Smooth muscle cell of the brain vasculature (primary cell): Measurements from ENCODE around the gene LARP7.
"Not testable (repeated sequence)": the region's sequence is repeated elsewhere in the genome, so short reads cannot be mapped to it uniquely, and the experiment has no call there.

Experiments used
- DNase-seq: peaks from one replicate; pipeline ENCODE4 v3.0.0-alpha.2; 2012; ENCODE audit warnings: low read depth, low spot score

Gene LARP7

GRCh38 chr4:112636688-112637551 lies at the start of gene LARP7, which contains the start of gene ZGRF1:
TSS of gene LARP7 (plus strand) at chr4:112637143. CDS start at chr4:112644670, 7,527 bp downstream.
TSS of gene ZGRF1 (minus strand) at chr4:112636909. CDS start at chr4:112633176, 3,733 bp downstream.
- peak; percentile 97 for DNase-seq

- peak; percentile 1 for DNase-seq
Observed at GRCh38 chr4:112589206-112589605, 47.7 kb upstream of the LARP7 start.

- no peak for DNase-seq
Observed at GRCh38 chr4:112591593-112591992, 45.4 kb upstream of the LARP7 start.

GRCh38 chr4:112592717-112593116 lies 44.2 kb upstream of the LARP7 start:
- no peak for DNase-seq

- no peak for DNase-seq
Observed at GRCh38 chr4:112593438-112594133, 43.4 kb upstream of the LARP7 start.

- DNase-seq = no peak
Observed at GRCh38 chr4:112594993-112595392, 42.0 kb upstream of the LARP7 start.

GRCh38 chr4:112604589-112604988 lies 32.4 kb upstream of the LARP7 start:
- peak; percentile 47 for DNase-seq

- not testable (repeated sequence) for DNase-seq
Observed at GRCh38 chr4:112612814-112613213, 24.1 kb upstream of the LARP7 start.

- no peak for DNase-seq
Observed at GRCh38 chr4:112616984-112617383, 20.0 kb upstream of the LARP7 start.

GRCh38 chr4:112626228-112626627 lies 10.7 kb upstream of the LARP7 start:
- DNase-seq = no peak

GRCh38 chr4:112633477-112634235 lies 3.3 kb upstream of the LARP7 start:
- peak; percentile 12 for DNase-seq

GRCh38 chr4:112637552-112637866 lies 566 bp downstream of the LARP7 start:
- DNase-seq = no peak

- DNase-seq = no peak
Observed at GRCh38 chr4:112642526-112642925, 5.6 kb downstream of the LARP7 start.

GRCh38 chr4:112644595-112645535 lies 7.9 kb downstream of the LARP7 start:
- not testable (repeated sequence) for DNase-seq

GRCh38 chr4:112645541-112646329 lies 8.8 kb downstream of the LARP7 start:
- no peak for DNase-seq

- no peak for DNase-seq
Observed at GRCh38 chr4:112646632-112647537, 9.9 kb downstream of the LARP7 start.

GRCh38 chr4:112647785-112648184 lies 10.8 kb downstream of the LARP7 start:
- DNase-seq = no peak

- DNase-seq = no peak
Observed at GRCh38 chr4:112648263-112649054, 11.5 kb downstream of the LARP7 start.
